ENCODE measurements around the gene RCOR1. TPM values are rescaled to one million over a fixed set of nuclear protein-coding genes. Genes with fewer than 3 reads are reported as not detected.
"Not testable (repeated sequence)": the region's sequence is repeated elsewhere in the genome, so short reads cannot be mapped to it uniquely, and the experiment has no call there.

RCOR1 gene
- total RNA-seq, 1 experiment from 2014 or later = 25.4 TPM

DNA sequence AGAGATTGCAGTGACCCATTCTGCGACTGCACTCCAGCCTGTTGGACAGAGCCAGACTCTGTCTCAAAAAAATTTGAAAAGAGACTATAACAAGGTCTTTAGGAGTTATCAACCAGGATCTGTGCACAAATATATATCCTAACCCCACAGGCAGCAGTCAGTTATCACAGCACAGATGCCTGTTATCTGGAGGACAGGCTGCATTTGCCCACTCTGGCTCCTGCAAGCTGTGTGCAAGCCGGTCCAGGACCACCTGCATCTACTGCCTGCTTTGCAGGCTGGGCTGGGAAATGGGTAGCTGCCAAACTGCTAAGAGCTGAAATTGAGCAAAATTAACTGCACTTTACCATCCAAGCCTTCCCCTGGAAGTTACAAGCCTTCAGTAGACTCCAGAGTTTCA, 21.4 kb upstream of the RCOR1 start:
- no peak for DNase-seq (ENCODE audit: low spot score)
- Mint-ChIP-seq H3K27ac (no peak overlapping the region), H3K27me3 (ENCODE audit: low read depth) (no peaks in the 10 kb centered on the region), H3K4me1 (peaks cover 45% of the 10 kb centered on the region), H3K36me3 (no peaks in the 10 kb centered on the region), H3K9me3 (no peaks in the 10 kb centered on the region), H3K4me3 (no peak overlapping the region)
- POLR2A ChIA-PET = interaction anchor here (0.7 kb wide), 1 partner anchor 528 kb away, joined by 3 read pairs; no protein-coding TSS in a partner anchor
- TF ChIP-seq ZNF317 (CRISPR knock-in tag; IDR thresholded peaks at IDR 0.05; ENCODE audit: borderline replicate concordance, low read depth) (no peak), NFATC4 (CRISPR knock-in tag; IDR thresholded peaks at IDR 0.05) (no peak), OVOL2 (CRISPR knock-in tag; IDR thresholded peaks at IDR 0.05; ENCODE audit: borderline replicate concordance) (no peak), EMX1 (CRISPR knock-in tag; IDR thresholded peaks at IDR 0.05) (no peak), NR2C2 (CRISPR knock-in tag; IDR thresholded peaks at IDR 0.05) (no peak), TEAD1 (CRISPR knock-in tag; IDR thresholded peaks at IDR 0.05) (no peak)
- TF ChIP-seq, protein P1, sequence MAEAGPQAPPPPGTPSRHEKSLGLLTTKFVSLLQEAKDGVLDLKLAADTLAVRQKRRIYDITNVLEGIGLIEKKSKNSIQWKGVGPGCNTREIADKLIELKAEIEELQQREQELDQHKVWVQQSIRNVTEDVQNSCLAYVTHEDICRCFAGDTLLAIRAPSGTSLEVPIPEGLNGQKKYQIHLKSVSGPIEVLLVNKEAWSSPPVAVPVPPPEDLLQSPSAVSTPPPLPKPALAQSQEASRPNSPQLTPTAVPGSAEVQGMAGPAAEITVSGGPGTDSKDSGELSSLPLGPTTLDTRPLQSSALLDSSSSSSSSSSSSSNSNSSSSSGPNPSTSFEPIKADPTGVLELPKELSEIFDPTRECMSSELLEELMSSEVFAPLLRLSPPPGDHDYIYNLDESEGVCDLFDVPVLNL (CRISPR knock-in tag; IDR thresholded peaks at IDR 0.05; ENCODE audit: borderline replicate concordance, low read depth) = no peak
- TF ChIP-seq, protein P2, sequence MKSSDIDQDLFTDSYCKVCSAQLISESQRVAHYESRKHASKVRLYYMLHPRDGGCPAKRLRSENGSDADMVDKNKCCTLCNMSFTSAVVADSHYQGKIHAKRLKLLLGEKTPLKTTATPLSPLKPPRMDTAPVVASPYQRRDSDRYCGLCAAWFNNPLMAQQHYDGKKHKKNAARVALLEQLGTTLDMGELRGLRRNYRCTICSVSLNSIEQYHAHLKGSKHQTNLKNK (CRISPR knock-in tag; IDR thresholded peaks at IDR 0.05) = no peak
- TF ChIP-seq, protein P3, sequence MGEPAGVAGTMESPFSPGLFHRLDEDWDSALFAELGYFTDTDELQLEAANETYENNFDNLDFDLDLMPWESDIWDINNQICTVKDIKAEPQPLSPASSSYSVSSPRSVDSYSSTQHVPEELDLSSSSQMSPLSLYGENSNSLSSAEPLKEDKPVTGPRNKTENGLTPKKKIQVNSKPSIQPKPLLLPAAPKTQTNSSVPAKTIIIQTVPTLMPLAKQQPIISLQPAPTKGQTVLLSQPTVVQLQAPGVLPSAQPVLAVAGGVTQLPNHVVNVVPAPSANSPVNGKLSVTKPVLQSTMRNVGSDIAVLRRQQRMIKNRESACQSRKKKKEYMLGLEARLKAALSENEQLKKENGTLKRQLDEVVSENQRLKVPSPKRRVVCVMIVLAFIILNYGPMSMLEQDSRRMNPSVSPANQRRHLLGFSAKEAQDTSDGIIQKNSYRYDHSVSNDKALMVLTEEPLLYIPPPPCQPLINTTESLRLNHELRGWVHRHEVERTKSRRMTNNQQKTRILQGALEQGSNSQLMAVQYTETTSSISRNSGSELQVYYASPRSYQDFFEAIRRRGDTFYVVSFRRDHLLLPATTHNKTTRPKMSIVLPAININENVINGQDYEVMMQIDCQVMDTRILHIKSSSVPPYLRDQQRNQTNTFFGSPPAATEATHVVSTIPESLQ (CRISPR knock-in tag; IDR thresholded peaks at IDR 0.05) = no peak
- no peak for ATAC-seq
- CTCF ChIA-PET = interaction anchor here (1.1 to 1.8 kb wide), 5 partner anchors 10 to 123 kb away, joined by 3 to 4 read pairs (median 4); no protein-coding TSS in a partner anchor

DNA sequence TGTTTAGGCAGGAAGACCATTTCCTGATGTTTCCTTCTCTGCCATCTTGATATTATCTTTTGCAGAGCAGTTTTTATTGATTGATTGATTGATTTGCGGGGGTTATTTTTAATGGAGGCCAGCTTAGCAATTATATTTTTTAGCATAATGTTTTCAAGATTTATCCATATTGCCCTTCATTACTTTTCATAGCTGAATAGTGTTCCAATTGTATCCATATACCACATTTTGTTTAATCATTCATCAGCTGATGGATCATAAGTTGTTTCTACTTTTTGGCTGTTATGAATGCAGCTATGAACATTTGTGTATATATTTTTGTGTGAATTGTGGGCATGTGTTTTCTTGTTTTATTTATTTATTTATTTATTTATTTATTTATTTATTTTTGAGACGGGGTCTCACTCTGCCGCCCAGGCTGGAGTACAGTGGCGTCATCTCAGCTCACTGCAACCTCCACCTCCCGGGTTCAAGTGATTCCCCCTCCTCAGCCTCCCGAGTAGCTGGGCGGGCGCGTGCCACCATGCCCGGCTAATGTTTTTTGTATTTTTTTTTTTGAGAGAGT, 20.9 kb upstream of the RCOR1 start:
- ChIA-PET CTCF (interaction anchor here (1.2 to 1.8 kb wide), 4 partner anchors 14 to 47 kb away, joined by 3 to 4 read pairs (median 4); no protein-coding TSS in a partner anchor), POLR2A (no interaction called here)
- DNase-seq (ENCODE audit: low spot score) = no peak
- TF ChIP-seq, protein P4, sequence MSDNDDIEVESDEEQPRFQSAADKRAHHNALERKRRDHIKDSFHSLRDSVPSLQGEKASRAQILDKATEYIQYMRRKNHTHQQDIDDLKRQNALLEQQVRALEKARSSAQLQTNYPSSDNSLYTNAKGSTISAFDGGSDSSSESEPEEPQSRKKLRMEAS (CRISPR knock-in tag; IDR thresholded peaks at IDR 0.05) = no peak
- TF ChIP-seq NFE2L1 (CRISPR knock-in tag; IDR thresholded peaks at IDR 0.05) = no peak
- Mint-ChIP-seq H3K27ac (no peak overlapping the region), H3K9me3 (no peaks in the 10 kb centered on the region), H3K36me3 (no peaks in the 10 kb centered on the region), H3K4me3 (no peak overlapping the region), H3K4me1 (peaks cover 45% of the 10 kb centered on the region), H3K27me3 (ENCODE audit: low read depth) (no peaks in the 10 kb centered on the region)
- ATAC-seq = no peak

DNA sequence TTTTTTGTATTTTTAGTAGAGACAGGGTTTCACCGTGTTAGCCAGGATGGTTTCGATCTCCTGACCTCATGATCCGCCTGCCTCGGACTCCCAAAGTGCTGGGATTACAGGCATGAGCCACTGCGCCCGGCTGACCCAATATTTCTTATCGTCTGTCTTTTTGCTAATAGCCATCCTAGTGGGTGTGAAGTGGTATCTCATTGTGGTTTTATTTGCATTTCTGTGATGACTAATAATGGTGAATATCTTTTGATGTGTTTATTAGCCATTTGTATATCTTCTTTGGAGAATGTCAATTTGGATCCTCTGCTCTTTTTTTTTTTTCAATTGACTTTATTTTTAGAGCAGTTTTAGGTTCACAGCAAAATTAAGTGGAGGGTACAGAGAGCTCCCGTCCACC, 19.3 kb upstream of the RCOR1 start:
- Mint-ChIP-seq H3K4me1 (peaks cover 37% of the 10 kb centered on the region), H3K27ac (peak overlapping the region; percentile 63; the same call in 1 of the 2 replicates)
- ChIA-PET POLR2A (interaction anchor here (0.6 kb wide), 1 partner anchor 10 kb away, joined by 3 read pairs; no protein-coding TSS in a partner anchor), CTCF (interaction anchor here (0.6 to 1.3 kb wide), 3 partner anchors 11 to 21 kb away, joined by 3 to 5 read pairs (median 3); no protein-coding TSS in a partner anchor)
- H3K9me3 Mint-ChIP-seq; ATAC-seq; H3K27me3 Mint-ChIP-seq (ENCODE audit: low read depth); H3K36me3 Mint-ChIP-seq; H3K4me3 Mint-ChIP-seq; DNase-seq (ENCODE audit: low spot score): not testable (repeated sequence)

DNA sequence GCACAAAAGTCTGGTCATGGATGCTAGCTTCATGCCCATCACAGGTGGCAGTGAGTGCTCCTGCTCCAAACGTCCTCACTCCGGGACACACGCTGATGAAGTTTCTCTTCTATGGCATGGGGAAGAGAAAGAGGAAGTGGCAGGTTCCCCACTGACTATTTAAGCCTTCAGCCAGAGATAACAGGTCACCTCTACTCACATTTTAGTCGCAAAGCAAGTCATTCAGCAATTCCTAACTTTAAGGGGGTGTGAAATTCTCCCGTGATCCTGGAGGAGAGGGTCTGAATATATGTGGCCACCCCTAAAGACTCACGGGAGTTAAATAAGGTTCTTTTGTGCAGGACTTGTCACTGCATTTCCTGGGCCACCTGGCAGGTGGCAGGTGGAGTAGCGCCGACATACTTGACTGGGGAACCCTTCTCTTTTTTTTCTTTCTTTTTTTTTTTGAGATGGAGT, 18.8 kb upstream of the RCOR1 start:
- Mint-ChIP-seq H3K4me3 (no peak overlapping the region), H3K36me3 (no peaks in the 10 kb centered on the region), H3K27ac (peak overlapping the region; percentile 63), H3K27me3 (ENCODE audit: low read depth) (no peaks in the 10 kb centered on the region), H3K4me1 (peaks cover 33% of the 10 kb centered on the region), H3K9me3 (no peaks in the 10 kb centered on the region)
- TF ChIP-seq RORB (CRISPR knock-in tag; IDR thresholded peaks at IDR 0.05) = no peak
- no peak for DNase-seq (ENCODE audit: low spot score)
- ChIA-PET CTCF (interaction anchor here (0.6 kb wide), 1 partner anchor 10 kb away, joined by 3 read pairs; no protein-coding TSS in a partner anchor), POLR2A (interaction anchor here (0.6 kb wide), 1 partner anchor 11 kb away, joined by 3 read pairs; no protein-coding TSS in a partner anchor)
- no peak for ATAC-seq
